Liver (tissue), 9 donors: ENCODE results near the gene CYP2C18. TPM values are rescaled to one million over a fixed set of nuclear protein-coding genes. Genes with fewer than 3 reads are reported as not detected.

Experiments used
- DNase-seq: peaks from one replicate; pipeline ENCODE4 v3.0.0-alpha.2; 2017; ENCODE audit warnings: low spot score
- H3K27ac ChIP-seq, 2 donors: one replicate each; pipeline ENCODE4 v1.7.0; 2013; ENCODE audit warnings: inconsistent platforms in 2 of 2, low read length in 2 of 2, control low read depth in 1 of 2, low read depth in 1 of 2, mild to moderate bottlenecking in 1 of 2
- H3K27me3 ChIP-seq, 4 donors: one replicate each; pipeline versions ENCODE4 v1.6.1 to v1.7.0; 2013; ENCODE audit warnings: low read length in 3 of 4, inconsistent platforms in 1 of 4, mild to moderate bottlenecking in 1 of 4, moderate library complexity in 1 of 4; ENCODE audit not compliant: control insufficient read depth in 4 of 4, insufficient read depth in 4 of 4
- H3K36me3 ChIP-seq, 4 donors: one replicate each; pipeline versions ENCODE4 v1.6.1 to v1.7.0; 2013; ENCODE audit warnings: low read length in 3 of 4, mild to moderate bottlenecking in 3 of 4, low read depth in 1 of 4, moderate library complexity in 1 of 4; ENCODE audit not compliant: control insufficient read depth in 4 of 4, insufficient read depth in 3 of 4
- H3K4me1 ChIP-seq, 4 donors: one replicate each; pipeline versions ENCODE4 v1.6.1 to v1.7.0; 2013; ENCODE audit warnings: low read length in 3 of 4, mild to moderate bottlenecking in 3 of 4, moderate library complexity in 1 of 4; ENCODE audit not compliant: control insufficient read depth in 4 of 4, insufficient read depth in 4 of 4
- H3K4me3 ChIP-seq, 3 donors: one replicate each; pipeline versions ENCODE4 v1.6.1 to v1.7.0; 2013; ENCODE audit warnings: low read length in 3 of 3, control low read depth in 1 of 3, low read depth in 1 of 3, mild to moderate bottlenecking in 1 of 3
- H3K9ac ChIP-seq, 2 donors: one replicate each; pipeline ENCODE4 v1.7.0; 2013; ENCODE audit warnings: low read length in 2 of 2, mild to moderate bottlenecking in 2 of 2, moderate library complexity in 2 of 2, control low read depth in 1 of 2, low read depth in 1 of 2
- H3K9me3 ChIP-seq, 4 donors: one replicate each; pipeline versions ENCODE4 v1.6.1 to v1.7.0; 2013; ENCODE audit warnings: low read length in 3 of 4; ENCODE audit not compliant: control insufficient read depth in 4 of 4
- ATF3 ChIP-seq: IDR thresholded peaks from 2 replicates; pipeline ENCODE4 v1.6.1; 2016; ENCODE audit warnings: antibody characterized with exemption
- CTCF ChIP-seq: fragments of 150-350 bp; IDR thresholded peaks from 2 replicates; pipeline ENCODE4 v1.5.1; 2017; ENCODE audit warnings: improper control_type of control experiment, low read depth, low read length; ENCODE audit not compliant: missing input control
- EGR1 ChIP-seq, 2 donors: IDR thresholded peaks; 2 replicates each; pipeline ENCODE4 v1.6.1; 2016 to 2018; ENCODE audit warnings: antibody characterized with exemption in 2 of 2, low read depth in 2 of 2
- FOXA1 ChIP-seq: IDR thresholded peaks from 2 replicates; pipeline ENCODE4 v1.6.1; 2016; ENCODE audit warnings: antibody characterized with exemption
- FOXA2 ChIP-seq: IDR thresholded peaks from 2 replicates; pipeline ENCODE4 v1.6.1; 2016; ENCODE audit warnings: antibody characterized with exemption
- GABPA ChIP-seq, 2 donors: IDR thresholded peaks in 1 of 2; conservative IDR thresholded peaks in 1 of 2; 2 replicates each; pipeline ENCODE4 v1.6.1; 2016; ENCODE audit warnings: antibody characterized with exemption in 2 of 2, mild to moderate bottlenecking in 1 of 2, moderate library complexity in 1 of 2
- HNF4A ChIP-seq, 2 donors: conservative IDR thresholded peaks; 2 replicates each; pipeline ENCODE4 v1.6.1; 2016; ENCODE audit warnings: antibody characterized with exemption in 2 of 2, mild to moderate bottlenecking in 2 of 2
- HNF4G ChIP-seq: IDR thresholded peaks from 2 replicates; pipeline ENCODE4 v1.6.1; 2016; ENCODE audit warnings: antibody characterized with exemption
- JUND ChIP-seq, 2 donors: IDR thresholded peaks; 2 replicates each; pipeline ENCODE4 v1.6.1; 2016; ENCODE audit warnings: antibody characterized with exemption in 2 of 2
- MAX ChIP-seq: IDR thresholded peaks from 2 replicates; pipeline ENCODE4 v1.6.1; 2016; ENCODE audit warnings: antibody characterized with exemption
- NR2F2 ChIP-seq: IDR thresholded peaks from 2 replicates; pipeline ENCODE4 v1.6.1; 2016; ENCODE audit warnings: antibody characterized with exemption
- RAD21 ChIP-seq, 2 donors: IDR thresholded peaks; 2 replicates each; pipeline ENCODE4 v1.6.1; 2016; ENCODE audit warnings: antibody characterized with exemption in 2 of 2, mild to moderate bottlenecking in 2 of 2
- REST ChIP-seq: IDR thresholded peaks from 2 replicates; pipeline ENCODE4 v1.6.1; 2016; ENCODE audit warnings: antibody characterized with exemption, mild to moderate bottlenecking
- RXRA ChIP-seq, 2 donors: IDR thresholded peaks; 2 replicates each; pipeline ENCODE4 v1.6.1; 2017 to 2018; ENCODE audit warnings: antibody characterized with exemption in 2 of 2, mild to moderate bottlenecking in 1 of 2
- SP1 ChIP-seq: IDR thresholded peaks from 2 replicates; pipeline ENCODE4 v1.6.1; 2018; ENCODE audit warnings: antibody characterized with exemption, mild to moderate bottlenecking
- TAF1 ChIP-seq: conservative IDR thresholded peaks from 2 replicates; pipeline ENCODE4 v1.6.1; 2016; ENCODE audit warnings: antibody characterized with exemption, mild to moderate bottlenecking
- YY1 ChIP-seq: IDR thresholded peaks from 2 replicates; pipeline ENCODE4 v1.6.1; 2016; ENCODE audit warnings: antibody characterized with exemption, mild to moderate bottlenecking
- ZBTB33 ChIP-seq: IDR thresholded peaks from 2 replicates; pipeline ENCODE4 v1.6.1; 2016; ENCODE audit warnings: antibody characterized with exemption
- polyA plus RNA-seq, 2 donors: library from polyadenylated mRNA; stranded (reverse) in 1 of 2; unstranded in 1 of 2; fragments of 200-250 nt in 1 of 2; fragments of >200 nt in 1 of 2; fragmentation: Nextera tagmentation in 1 of 2; extraction: Ambion mirVana in 1 of 2; gene quantifications; one replicate each; pipeline versions ENCODE4 v1.2.1 to v1.2.3, GENCODE V29; 2013 to 2015
- total RNA-seq, 2 donors: library from RNA; depleted of rRNA; stranded (reverse); fragments of >200 nt; gene quantifications; one replicate each; pipeline ENCODE4 v1.2.3, GENCODE V29; 2014
- donor health status: healthy.
- donor health status: healthy.
- donor health status: healthy.
- donor health status: healthy.
- donor health status: healthy.

The CYP2C18 gene
- total and polyA plus RNA-seq, 4 donors = 0.93 to 51.5 (median 40.5) TPM

GRCh38 chr10:94725871-94726270 lies 42.3 kb downstream of the CYP2C18 start:
- H3K4me1 ChIP-seq = peaks cover 0 to 2% (median 0%) of the 10 kb centered on the region in 4 donors
- DNase-seq = no peak
- no peaks in the 10 kb centered on the region for H3K27me3 ChIP-seq
- TF ChIP-seq ZBTB33 (no peak), SP1 (no peak), NR2F2 (no peak), MAX (no peak), YY1 (no peak), FOXA1 (no peak), RXRA (IDR thresholded peaks at IDR 0.05) (no peak), RAD21 (IDR thresholded peaks at IDR 0.05) (no peak), TAF1 (no peak), JUND (IDR thresholded peaks at IDR 0.05) (no peak), HNF4A (conservative IDR thresholded peaks at IDR 0.05) (no peak), FOXA2 (no peak), CTCF (no peak), REST (no peak), GABPA (IDR thresholded peaks at IDR 0.05 in 1 of 2, conservative IDR thresholded peaks at IDR 0.05 in 1 of 2) (no peak), ATF3 (no peak), HNF4G (no peak), EGR1 (IDR thresholded peaks at IDR 0.05; ENCODE audit: low read depth in 2 of 2) (no peak)
- H3K27ac ChIP-seq = no peak overlapping the region
- H3K36me3 ChIP-seq = peaks cover 0 to 50% (median 25%) of the 10 kb centered on the region in 4 donors
- H3K4me3 ChIP-seq = no peak overlapping the region
- no peaks in the 10 kb centered on the region for H3K9me3 ChIP-seq
- no peak overlapping the region for H3K9ac ChIP-seq
